HCT116 (cell line): ENCODE data around the gene FBXW8. TPM values are rescaled to one million over a fixed set of nuclear protein-coding genes. Genes with fewer than 3 reads are reported as not detected.

ENCODE experiments used
- ATAC-seq: fragments of 200-7000 bp; cut with Tn5 transposase; 2 replicates; pipeline ENCODE4 v1.9.1; 2020; ENCODE audit warnings: mild to moderate bottlenecking, moderate library complexity
- BruUV-seq: library from RNA; stranded (reverse); fragments of 400-500 nt; replicated peaks from 2 replicates; lab custom pipeline; 2021; lab: Mats Ljungman, UMichigan
- CTCF ChIA-PET: fragments of 300-600 bp; sonication (Branson Sonifier 250); formaldehyde crosslinking; loops from one replicate; lab custom pipeline; 2021; ENCODE audit warnings: antibody characterized with exemption; lab: Charles Lee
- POLR2A ChIA-PET: fragments of 300-600, 350-600 bp; sonication (Branson Sonifier 250); formaldehyde crosslinking; loops from one replicate; lab custom pipeline; 2021; ENCODE audit warnings: antibody characterized with exemption; lab: Charles Lee
- RAD21 ChIA-PET, 2 experiments: fragments of 300-600 bp; sonication (Branson Sonifier 250); formaldehyde crosslinking; loops; one replicate each; lab custom pipeline; 2023; ENCODE audit warnings: low total read pairs in 2 of 2; ENCODE audit not compliant: uncharacterized antibody in 2 of 2, unreplicated experiment in 2 of 2, low non-redundant PET in 1 of 2; lab: Charles Lee
- DNase-seq: peaks from one replicate; pipeline ENCODE4 v3.0.0-alpha.2; 2010; ENCODE audit warnings: low read depth, low spot score
- H2AFZ ChIP-seq: fragments of 200-600 bp; shearing (Covaris generic), sonication (generic); 2 replicates; pipeline ENCODE4 v1.6.1; 2017; ENCODE audit warnings: low read depth, mixed run types, mixed read lengths, antibody characterized with exemption, low read length; ENCODE audit not compliant: poor library complexity, severe bottlenecking
- H3K27ac ChIP-seq: 2 replicates; pipeline ENCODE4 v1.5.1; 2012; ENCODE audit warnings: low read depth, low read length
- H3K27me3 ChIP-seq: fragments of 200-600 bp; sonication (generic); 2 replicates; pipeline ENCODE4 v1.6.1; 2016; ENCODE audit warnings: mixed run types, low read length, mixed read lengths; ENCODE audit not compliant: insufficient read depth
- H3K36me3 ChIP-seq, 2 experiments: fragments of 200-500 bp in 1 of 2; fragments of 200-600 bp in 1 of 2; sonication (Bioruptor generic) in 1 of 2; sonication (generic) in 1 of 2; 2 replicates each; pipeline versions ENCODE4 v1.5.1 to v1.6.1; 2014 to 2016; ENCODE audit warnings: low read length in 2 of 2, inconsistent platforms in 1 of 2, mixed read lengths in 1 of 2, mixed run types in 1 of 2; ENCODE audit not compliant: insufficient read depth in 2 of 2, control insufficient read depth in 1 of 2
- H3K4me1 ChIP-seq, 2 experiments: fragments of 200-600 bp in 1 of 2; sonication (generic) in 1 of 2; 2 replicates each; pipeline versions ENCODE4 v1.5.1 to v1.6.1; 2012 to 2017; ENCODE audit warnings: low read length in 2 of 2, inconsistent platforms in 1 of 2, mild to moderate bottlenecking in 1 of 2, mixed read lengths in 1 of 2, mixed run types in 1 of 2, moderate library complexity in 1 of 2; ENCODE audit not compliant: insufficient read depth in 2 of 2, control insufficient read depth in 1 of 2
- H3K4me2 ChIP-seq: fragments of 200-600 bp; sonication (generic); 2 replicates; pipeline ENCODE4 v1.6.1; 2017; ENCODE audit warnings: mixed run types, low read length, mixed read lengths
- H3K4me3 ChIP-seq, 2 experiments: fragments of 200-600 bp in 1 of 2; sonication (generic) in 1 of 2; replicated peaks in 1 of 2; 2 replicates each; pipeline ENCODE4 v1.5.1; 2011 to 2016; ENCODE audit warnings: low read length in 2 of 2, control low read depth in 1 of 2, low read depth in 1 of 2, mild to moderate bottlenecking in 1 of 2, mixed read lengths in 1 of 2, mixed run types in 1 of 2
- H3K79me2 ChIP-seq: fragments of 200-600 bp; sonication (generic); 2 replicates; pipeline ENCODE4 v1.6.1; 2017; ENCODE audit warnings: mild to moderate bottlenecking, mixed run types, low read length, moderate library complexity, mixed read lengths; ENCODE audit not compliant: insufficient read depth
- H3K9ac ChIP-seq: fragments of 200-600 bp; sonication (generic); 2 replicates; pipeline ENCODE4 v1.6.1; 2016; ENCODE audit warnings: low read length, mixed read lengths
- H3K9me2 ChIP-seq: fragments of 200-600 bp; sonication (generic), shearing (Covaris generic); 2 replicates; pipeline ENCODE4 v1.6.1; 2017; ENCODE audit warnings: mixed run types, mild to moderate bottlenecking, moderate library complexity; ENCODE audit not compliant: insufficient read depth
- H3K9me3 ChIP-seq, 2 experiments: fragments of 200-500 bp in 1 of 2; fragments of 200-600 bp in 1 of 2; sonication (Bioruptor generic) in 1 of 2; sonication (generic) in 1 of 2; 2 replicates each; pipeline ENCODE4 v1.6.1; 2014 to 2017; ENCODE audit warnings: low read length in 2 of 2, mixed read lengths in 2 of 2, inconsistent platforms in 1 of 2, low read depth in 1 of 2, mild to moderate bottlenecking in 1 of 2, mixed run types in 1 of 2, moderate library complexity in 1 of 2; ENCODE audit not compliant: control insufficient read depth in 1 of 2, insufficient read depth in 1 of 2
- H4K20me1 ChIP-seq: fragments of 200-600 bp; sonication (generic), shearing (Covaris generic); 2 replicates; pipeline ENCODE4 v1.6.1; 2017; ENCODE audit warnings: mixed run types, mild to moderate bottlenecking, moderate library complexity; ENCODE audit not compliant: insufficient read depth
- CBX3 ChIP-seq: IDR thresholded peaks from 2 replicates; pipeline ENCODE4 v1.6.1; 2012; ENCODE audit warnings: low read depth
- CEBPB ChIP-seq: IDR thresholded peaks from 2 replicates; pipeline ENCODE4 v1.6.1; 2012; ENCODE audit warnings: low read depth
- EGR1 ChIP-seq: IDR thresholded peaks from 2 replicates; pipeline ENCODE4 v1.6.1; 2012; ENCODE audit warnings: low read depth
- ELF1 ChIP-seq: IDR thresholded peaks from 2 replicates; pipeline ENCODE4 v1.6.1; 2012; ENCODE audit warnings: low read depth, borderline replicate concordance
- EZH2 ChIP-seq: fragments of 200-600 bp; sonication (generic); IDR thresholded peaks from 2 replicates; pipeline ENCODE4 v1.6.1; 2017; ENCODE audit warnings: antibody characterized with exemption, mixed run types
- EZH2phosphoT487 ChIP-seq: fragments of 200-600 bp; IDR thresholded peaks from 2 replicates; pipeline ENCODE4 v1.6.1; 2018; ENCODE audit warnings: antibody characterized with exemption, borderline replicate concordance
- FOSL1 ChIP-seq: IDR thresholded peaks from 2 replicates; pipeline ENCODE4 v1.6.1; 2012; ENCODE audit warnings: low read depth
- JUND ChIP-seq: IDR thresholded peaks from 2 replicates; pipeline ENCODE4 v1.6.1; 2012
- POLR2A ChIP-seq: IDR thresholded peaks from 2 replicates; pipeline ENCODE4 v1.7.0; 2011; ENCODE audit warnings: borderline replicate concordance; ENCODE audit not compliant: insufficient read depth, insufficient read length; ENCODE audit errors: extremely low read depth
- POLR2AphosphoS5 ChIP-seq: IDR thresholded peaks from 2 replicates; pipeline ENCODE4 v1.6.1; 2011; ENCODE audit warnings: mild to moderate bottlenecking, low read depth, low read length, moderate library complexity
- RAD21 ChIP-seq: IDR thresholded peaks from 2 replicates; pipeline ENCODE4 v1.6.1; 2012; ENCODE audit warnings: low read depth, mild to moderate bottlenecking
- SIN3A ChIP-seq: IDR thresholded peaks from 2 replicates; pipeline ENCODE4 v1.6.1; 2012; ENCODE audit warnings: low read depth
- YY1 ChIP-seq: IDR thresholded peaks from 2 replicates; pipeline ENCODE4 v1.6.1; 2011; ENCODE audit warnings: low read length, low read depth, moderate library complexity, mild to moderate bottlenecking; ENCODE audit not compliant: insufficient replicate concordance; ENCODE audit errors: extremely low read depth
- ZFX ChIP-seq: fragments of 450-650 bp; IDR thresholded peaks from 2 replicates; pipeline ENCODE4 v1.6.1; 2017
- ZNF274 ChIP-seq: fragments of 200-500 bp; sonication (Bioruptor generic); IDR thresholded peaks from 2 replicates; pipeline ENCODE4 v1.6.1; 2014; ENCODE audit warnings: mild to moderate bottlenecking, low read depth, low read length, inconsistent platforms
- intact Hi-C: fragments of 100-400 bp; cut with micrococcal nuclease; formaldehyde crosslinking; loops from 2 replicates; pipeline ENCODE4 v1.10.0; 2022
- total RNA-seq: library from RNA; stranded (reverse); gene quantifications from one replicate; pipeline ENCODE4 v1.2.1, GENCODE V29; 2021; ENCODE audit not compliant: unreplicated experiment
- TF ChIP-seq, protein P1 (sequence below): IDR thresholded peaks from 2 replicates; pipeline ENCODE4 v1.6.1; 2012
- TF ChIP-seq, protein P2 (sequence below): IDR thresholded peaks from 2 replicates; pipeline ENCODE4 v1.6.1; 2012
- TF ChIP-seq, protein P3 (sequence below): IDR thresholded peaks from 2 replicates; pipeline ENCODE4 v1.6.1; 2011; ENCODE audit warnings: mild to moderate bottlenecking, low read length, moderate library complexity; ENCODE audit not compliant: insufficient replicate concordance; ENCODE audit errors: extremely low read depth
- TF ChIP-seq, protein P4 (sequence below): IDR thresholded peaks from 2 replicates; pipeline ENCODE4 v1.6.1; 2012; ENCODE audit warnings: low read depth
- TF ChIP-seq, protein P5 (sequence below), 3 experiments: fragments of 200-600 bp in 1 of 3; sonication (generic) in 1 of 3; IDR thresholded peaks in 2 of 3; conservative IDR thresholded peaks in 1 of 3; 2 replicates each; pipeline ENCODE4 v1.5.1; 2012 to 2017; ENCODE audit warnings: low read depth in 2 of 3, low read length in 2 of 3, antibody characterized with exemption in 1 of 3, borderline replicate concordance in 1 of 3, control low read depth in 1 of 3, mild to moderate bottlenecking in 1 of 3, mixed read lengths in 1 of 3, mixed run types in 1 of 3, moderate library complexity in 1 of 3; ENCODE audit not compliant: insufficient read depth in 1 of 3

FBXW8 gene
- total RNA-seq, 1 experiment from 2014 or later, result 14.6 TPM

DNA sequence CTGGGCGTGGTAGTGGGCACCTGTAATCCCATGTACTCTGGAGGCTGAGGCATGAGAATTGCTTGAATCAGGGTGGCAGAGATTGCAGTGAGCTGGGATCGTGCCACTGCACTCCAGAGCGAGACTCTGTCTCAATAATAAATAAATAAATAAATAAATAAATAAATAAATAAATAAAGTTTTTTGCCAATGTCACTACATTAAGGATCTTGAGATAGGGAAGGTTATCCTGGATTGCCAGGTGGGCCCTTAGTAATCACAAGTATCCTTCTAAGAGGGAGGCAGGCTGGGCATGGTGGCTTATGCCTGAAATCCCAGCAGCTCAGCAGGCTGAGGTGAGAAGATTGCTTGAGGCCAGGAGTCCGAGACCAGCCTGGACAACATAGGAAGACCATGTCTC, 4.5 kb upstream of the FBXW8 start:
- RAD21 ChIA-PET, result no interaction called here

More for the DNA sequence above, 4.5 kb upstream of the FBXW8 start:
- no peak overlapping the region for H3K27ac ChIP-seq
- TF ChIP-seq POLR2A (no peak), ZFX (no peak), SIN3A (no peak), RAD21 (no peak), EZH2 (no peak), EZH2phosphoT487 (no peak), ELF1 (no peak), FOSL1 (no peak), CEBPB (no peak), EGR1 (no peak), JUND (no peak), ZNF274 (no peak), YY1 (no peak), CBX3 (no peak), POLR2AphosphoS5 (no peak)
- TF ChIP-seq, protein P1, sequence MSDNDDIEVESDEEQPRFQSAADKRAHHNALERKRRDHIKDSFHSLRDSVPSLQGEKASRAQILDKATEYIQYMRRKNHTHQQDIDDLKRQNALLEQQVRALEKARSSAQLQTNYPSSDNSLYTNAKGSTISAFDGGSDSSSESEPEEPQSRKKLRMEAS, result no peak
- TF ChIP-seq, protein P2, sequence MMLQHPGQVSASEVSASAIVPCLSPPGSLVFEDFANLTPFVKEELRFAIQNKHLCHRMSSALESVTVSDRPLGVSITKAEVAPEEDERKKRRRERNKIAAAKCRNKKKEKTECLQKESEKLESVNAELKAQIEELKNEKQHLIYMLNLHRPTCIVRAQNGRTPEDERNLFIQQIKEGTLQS, result no peak
- TF ChIP-seq, protein P3, sequence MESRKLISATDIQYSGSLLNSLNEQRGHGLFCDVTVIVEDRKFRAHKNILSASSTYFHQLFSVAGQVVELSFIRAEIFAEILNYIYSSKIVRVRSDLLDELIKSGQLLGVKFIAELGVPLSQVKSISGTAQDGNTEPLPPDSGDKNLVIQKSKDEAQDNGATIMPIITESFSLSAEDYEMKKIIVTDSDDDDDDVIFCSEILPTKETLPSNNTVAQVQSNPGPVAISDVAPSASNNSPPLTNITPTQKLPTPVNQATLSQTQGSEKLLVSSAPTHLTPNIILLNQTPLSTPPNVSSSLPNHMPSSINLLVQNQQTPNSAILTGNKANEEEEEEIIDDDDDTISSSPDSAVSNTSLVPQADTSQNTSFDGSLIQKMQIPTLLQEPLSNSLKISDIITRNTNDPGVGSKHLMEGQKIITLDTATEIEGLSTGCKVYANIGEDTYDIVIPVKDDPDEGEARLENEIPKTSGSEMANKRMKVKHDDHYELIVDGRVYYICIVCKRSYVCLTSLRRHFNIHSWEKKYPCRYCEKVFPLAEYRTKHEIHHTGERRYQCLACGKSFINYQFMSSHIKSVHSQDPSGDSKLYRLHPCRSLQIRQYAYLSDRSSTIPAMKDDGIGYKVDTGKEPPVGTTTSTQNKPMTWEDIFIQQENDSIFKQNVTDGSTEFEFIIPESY, result no peak
- TF ChIP-seq, protein P4, sequence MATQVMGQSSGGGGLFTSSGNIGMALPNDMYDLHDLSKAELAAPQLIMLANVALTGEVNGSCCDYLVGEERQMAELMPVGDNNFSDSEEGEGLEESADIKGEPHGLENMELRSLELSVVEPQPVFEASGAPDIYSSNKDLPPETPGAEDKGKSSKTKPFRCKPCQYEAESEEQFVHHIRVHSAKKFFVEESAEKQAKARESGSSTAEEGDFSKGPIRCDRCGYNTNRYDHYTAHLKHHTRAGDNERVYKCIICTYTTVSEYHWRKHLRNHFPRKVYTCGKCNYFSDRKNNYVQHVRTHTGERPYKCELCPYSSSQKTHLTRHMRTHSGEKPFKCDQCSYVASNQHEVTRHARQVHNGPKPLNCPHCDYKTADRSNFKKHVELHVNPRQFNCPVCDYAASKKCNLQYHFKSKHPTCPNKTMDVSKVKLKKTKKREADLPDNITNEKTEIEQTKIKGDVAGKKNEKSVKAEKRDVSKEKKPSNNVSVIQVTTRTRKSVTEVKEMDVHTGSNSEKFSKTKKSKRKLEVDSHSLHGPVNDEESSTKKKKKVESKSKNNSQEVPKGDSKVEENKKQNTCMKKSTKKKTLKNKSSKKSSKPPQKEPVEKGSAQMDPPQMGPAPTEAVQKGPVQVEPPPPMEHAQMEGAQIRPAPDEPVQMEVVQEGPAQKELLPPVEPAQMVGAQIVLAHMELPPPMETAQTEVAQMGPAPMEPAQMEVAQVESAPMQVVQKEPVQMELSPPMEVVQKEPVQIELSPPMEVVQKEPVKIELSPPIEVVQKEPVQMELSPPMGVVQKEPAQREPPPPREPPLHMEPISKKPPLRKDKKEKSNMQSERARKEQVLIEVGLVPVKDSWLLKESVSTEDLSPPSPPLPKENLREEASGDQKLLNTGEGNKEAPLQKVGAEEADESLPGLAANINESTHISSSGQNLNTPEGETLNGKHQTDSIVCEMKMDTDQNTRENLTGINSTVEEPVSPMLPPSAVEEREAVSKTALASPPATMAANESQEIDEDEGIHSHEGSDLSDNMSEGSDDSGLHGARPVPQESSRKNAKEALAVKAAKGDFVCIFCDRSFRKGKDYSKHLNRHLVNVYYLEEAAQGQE, result no peak
- TF ChIP-seq, protein P5, sequence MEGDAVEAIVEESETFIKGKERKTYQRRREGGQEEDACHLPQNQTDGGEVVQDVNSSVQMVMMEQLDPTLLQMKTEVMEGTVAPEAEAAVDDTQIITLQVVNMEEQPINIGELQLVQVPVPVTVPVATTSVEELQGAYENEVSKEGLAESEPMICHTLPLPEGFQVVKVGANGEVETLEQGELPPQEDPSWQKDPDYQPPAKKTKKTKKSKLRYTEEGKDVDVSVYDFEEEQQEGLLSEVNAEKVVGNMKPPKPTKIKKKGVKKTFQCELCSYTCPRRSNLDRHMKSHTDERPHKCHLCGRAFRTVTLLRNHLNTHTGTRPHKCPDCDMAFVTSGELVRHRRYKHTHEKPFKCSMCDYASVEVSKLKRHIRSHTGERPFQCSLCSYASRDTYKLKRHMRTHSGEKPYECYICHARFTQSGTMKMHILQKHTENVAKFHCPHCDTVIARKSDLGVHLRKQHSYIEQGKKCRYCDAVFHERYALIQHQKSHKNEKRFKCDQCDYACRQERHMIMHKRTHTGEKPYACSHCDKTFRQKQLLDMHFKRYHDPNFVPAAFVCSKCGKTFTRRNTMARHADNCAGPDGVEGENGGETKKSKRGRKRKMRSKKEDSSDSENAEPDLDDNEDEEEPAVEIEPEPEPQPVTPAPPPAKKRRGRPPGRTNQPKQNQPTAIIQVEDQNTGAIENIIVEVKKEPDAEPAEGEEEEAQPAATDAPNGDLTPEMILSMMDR (IDR thresholded peaks at IDR 0.05 in 2 of 3, conservative IDR thresholded peaks at IDR 0.05 in 1 of 3; ENCODE audit: borderline replicate concordance in 1 of 3, insufficient read depth in 1 of 3, low read depth in 2 of 3, low read length in 2 of 3), result no peak
- no peak overlapping the region for H3K4me3 ChIP-seq
- no peak overlapping the region for H3K4me2 ChIP-seq
- intact Hi-C loops, result no loop called here
- DNase-seq, result no peak
- BruUV-seq, result no TSS peak
- H3K36me3 ChIP-seq, result no peaks in the 10 kb centered on the region
- no peaks in the 10 kb centered on the region for H3K9me3 ChIP-seq
- ChIA-PET POLR2A (no interaction called here), CTCF (interaction anchor here (1.2 kb wide), 1 partner anchor 197 kb away, joined by 3 read pairs; no protein-coding TSS in a partner anchor)
- H2AFZ ChIP-seq, result no peak overlapping the region
- no peaks in the 10 kb centered on the region for H3K27me3 ChIP-seq
- H3K9me2 ChIP-seq, result no peaks in the 10 kb centered on the region
- H3K4me1 ChIP-seq, result peaks cover 0 to 6% of the 10 kb centered on the region in 2 experiments; a peak in 1 of 4 replicates
- no peaks in the 10 kb centered on the region for H4K20me1 ChIP-seq
- no peak for ATAC-seq
- no peak overlapping the region for H3K9ac ChIP-seq
- H3K79me2 ChIP-seq, result peaks cover 9% of the 10 kb centered on the region
